Embryonic facial prominence (tissue), 1 donor: ENCODE data around the gene CCM2.

Source experiments
- DNase-seq: peaks from one replicate; pipeline ENCODE4 v3.0.0-alpha.2; 2016; ENCODE audit errors: extremely low spot score

Gene CCM2

DNA sequence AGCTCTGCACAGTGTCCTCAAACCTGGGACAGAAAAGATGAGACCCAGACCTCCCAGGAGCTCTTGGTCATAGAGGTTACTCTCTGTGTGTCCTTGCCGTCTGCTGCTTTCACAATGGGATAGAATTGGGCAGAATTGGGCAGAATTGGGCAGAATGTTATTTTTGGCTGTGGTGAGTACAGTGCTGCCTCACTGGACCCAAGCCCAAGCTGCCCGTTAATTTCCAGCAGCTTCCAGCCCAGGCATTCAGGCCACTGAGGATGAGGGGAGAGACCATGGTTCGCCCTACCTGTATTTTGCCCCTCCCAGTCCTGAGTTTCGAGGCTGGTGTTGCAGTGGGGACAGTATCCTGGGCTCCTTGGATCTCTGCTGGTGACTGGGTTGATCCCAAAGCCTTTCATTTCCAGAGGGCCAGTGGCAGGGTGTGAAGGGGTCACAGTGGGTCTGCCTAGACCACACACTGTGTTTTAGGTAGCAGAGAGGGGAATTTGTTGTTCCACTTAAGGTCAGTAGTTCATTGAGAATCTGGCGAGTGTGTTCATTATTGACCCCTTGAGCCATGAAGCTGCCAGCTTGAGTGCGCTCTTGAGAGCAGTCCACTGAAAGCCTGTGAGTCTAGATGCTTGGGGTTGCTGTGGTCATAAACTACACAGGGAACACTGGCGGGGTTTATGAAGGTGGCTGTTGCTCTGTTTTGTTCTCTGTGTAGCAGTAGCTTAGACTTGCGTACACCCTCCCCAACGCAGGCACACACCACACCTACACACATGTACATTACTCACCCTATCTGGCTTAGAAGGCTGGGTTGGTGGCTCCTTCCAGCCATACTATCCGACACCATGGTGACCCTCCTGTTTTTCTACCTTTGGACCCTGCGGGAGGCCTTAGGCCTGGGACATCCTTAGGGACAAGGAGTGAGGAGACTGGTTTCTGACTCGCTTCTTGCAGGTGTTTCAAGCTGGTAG lies 65.3 kb downstream of the CCM2 start:
- DNase-seq = no peak

DNA sequence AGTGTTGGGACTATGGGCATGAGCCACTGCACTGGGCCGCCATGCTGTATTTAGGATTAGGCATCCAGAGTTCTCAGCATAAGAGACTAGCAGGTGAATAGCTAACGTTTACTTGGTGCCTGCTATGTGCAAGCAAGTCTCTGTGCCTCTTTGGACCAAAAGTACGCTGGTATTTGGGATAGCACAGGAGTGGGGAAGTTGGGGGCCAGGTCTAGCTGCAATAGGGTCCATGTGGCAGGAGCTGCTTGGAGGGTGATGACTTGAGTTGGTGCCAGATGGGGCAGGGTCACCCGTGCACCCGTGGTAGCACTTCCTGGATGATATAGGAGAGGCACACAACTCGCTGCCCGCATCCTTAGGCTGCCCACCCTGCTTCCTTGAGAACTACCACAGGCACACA lies 66.4 kb downstream of the CCM2 start:
- no peak for DNase-seq

DNA sequence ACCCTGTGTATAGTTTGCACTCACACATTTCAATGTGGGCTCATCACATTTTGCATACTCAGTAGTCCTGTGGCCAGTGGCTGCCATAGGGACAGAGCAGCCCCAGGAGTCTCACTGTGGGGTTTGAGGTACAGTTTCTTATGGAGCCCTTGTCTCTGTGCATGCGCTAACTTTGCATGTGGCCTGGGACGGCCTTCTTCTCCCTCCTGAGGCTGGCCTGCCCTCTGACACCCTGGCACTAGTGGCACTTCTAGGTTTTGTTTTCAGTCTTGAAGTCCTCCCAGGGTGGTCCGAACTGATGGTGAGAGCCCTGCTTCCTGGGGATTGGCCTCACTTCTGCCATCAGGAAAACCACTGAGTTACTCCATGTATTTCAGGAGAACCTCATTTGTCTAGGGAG lies 67.6 kb downstream of the CCM2 start:
- no peak for DNase-seq

DNA sequence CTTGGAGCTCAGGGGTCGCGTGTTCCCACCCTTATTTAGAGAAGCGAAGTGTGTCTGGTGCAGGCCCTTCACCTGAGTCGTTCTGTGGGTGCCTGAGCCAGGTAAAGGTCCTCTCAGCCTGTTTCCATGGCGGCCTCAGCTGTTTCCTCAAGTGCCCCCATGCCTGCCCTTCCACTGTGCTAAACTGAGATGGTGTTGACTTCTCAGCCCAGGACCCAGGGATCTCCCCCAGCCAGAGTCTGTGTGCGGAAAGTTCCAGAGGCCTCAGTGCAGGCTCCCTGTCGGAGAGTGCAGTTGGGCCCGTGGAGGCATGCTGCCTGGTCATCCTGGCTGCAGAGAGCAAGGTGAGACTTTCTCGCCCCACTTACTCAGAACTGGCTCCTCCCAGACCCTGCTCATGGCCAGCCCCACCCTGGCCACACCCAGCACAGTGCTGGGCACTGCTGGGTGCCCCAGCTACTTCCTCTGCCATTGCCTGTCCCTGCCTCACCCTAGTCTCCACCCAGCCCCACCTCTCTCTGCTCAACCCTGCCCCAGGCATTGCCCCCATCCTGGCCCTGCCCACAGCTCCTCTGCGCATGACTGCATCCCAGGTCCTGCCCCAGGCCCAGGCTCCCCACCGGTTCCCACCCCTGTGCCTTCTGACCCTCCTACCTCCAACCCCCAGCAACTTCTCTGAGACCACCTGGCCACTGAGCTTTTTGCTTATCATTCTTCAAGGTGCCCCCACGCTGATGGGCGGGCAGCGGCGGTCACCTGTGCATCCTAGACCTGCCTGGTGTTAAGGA lies 68.4 kb downstream of the CCM2 start:
- no peak for DNase-seq

DNA sequence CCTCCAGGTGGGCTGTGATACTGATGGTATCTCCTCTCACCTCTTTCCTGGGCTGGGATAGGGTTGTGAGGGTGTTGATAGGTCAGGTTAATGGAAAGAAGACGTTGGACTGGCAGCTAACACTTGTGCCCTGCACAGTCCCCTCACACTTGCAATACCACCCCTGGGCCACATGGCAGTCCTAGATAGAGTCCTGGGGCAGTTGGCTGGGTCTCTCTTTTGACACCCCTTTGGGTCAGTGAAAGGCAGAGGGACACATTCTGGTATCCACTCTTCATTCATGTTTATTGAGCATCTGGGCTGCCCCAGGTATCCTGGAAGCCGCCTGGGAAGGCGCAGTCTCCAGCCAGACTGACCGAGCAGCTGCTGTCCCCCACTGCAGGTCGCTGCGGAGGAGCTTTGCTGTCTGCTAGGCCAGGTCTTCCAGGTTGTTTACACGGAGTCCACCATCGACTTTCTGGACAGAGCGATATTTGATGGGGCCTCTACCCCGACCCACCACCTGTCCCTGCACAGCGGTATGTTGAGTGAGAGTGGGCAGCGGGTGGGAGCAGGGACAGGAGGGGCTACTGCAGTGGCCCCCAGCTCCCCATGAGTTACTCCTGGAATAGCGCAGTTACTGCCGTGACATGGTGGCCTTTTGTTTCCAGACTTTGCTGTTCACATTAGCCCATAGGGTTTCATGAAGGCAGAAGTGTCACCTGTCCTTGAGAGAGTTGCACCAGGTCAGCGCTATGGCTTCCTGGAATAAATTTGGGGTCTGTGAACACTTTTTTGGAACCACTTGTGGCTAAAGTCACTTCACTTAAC lies 69.6 kb downstream of the CCM2 start:
- DNase-seq = no peak

DNA sequence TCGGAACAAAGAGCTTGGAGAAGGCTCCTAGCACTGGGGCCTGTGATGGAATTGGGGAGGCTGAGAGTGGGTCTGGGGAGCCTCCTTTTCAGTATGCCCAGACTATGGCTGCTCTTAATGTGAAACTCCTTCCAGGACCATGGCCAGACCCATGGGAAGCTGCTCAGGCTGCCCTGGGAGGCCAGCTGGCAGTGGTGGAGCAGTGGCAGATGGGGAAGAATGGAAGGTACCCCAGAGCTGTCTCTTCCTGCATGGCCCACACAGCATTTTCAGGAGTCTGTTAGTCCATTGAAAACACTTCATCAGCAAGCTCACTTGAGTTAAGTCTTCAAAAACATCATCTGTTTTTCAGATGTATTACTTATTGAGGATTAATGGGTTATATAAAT lies 70.2 kb downstream of the CCM2 start:
- DNase-seq = no peak

DNA sequence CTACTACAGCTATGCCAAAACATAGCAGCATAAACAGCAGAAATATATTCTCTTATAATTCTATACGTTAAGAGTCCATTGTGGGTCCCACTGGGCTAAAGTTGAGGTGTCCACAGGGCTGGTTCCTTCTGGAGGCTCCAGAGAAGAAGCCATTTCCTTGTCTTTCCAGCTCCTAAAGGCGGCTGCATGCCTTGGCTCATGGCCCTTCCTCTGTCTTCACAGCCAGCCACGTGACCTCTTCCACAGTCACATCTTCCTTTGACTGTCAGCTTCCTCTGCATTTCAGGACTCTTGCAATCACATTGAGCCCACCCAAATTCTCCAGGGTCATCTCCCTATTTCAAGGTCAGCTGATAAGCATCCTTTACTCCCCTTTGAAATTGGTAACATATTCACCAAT lies 71.5 kb downstream of the CCM2 start:
- no peak for DNase-seq

DNA sequence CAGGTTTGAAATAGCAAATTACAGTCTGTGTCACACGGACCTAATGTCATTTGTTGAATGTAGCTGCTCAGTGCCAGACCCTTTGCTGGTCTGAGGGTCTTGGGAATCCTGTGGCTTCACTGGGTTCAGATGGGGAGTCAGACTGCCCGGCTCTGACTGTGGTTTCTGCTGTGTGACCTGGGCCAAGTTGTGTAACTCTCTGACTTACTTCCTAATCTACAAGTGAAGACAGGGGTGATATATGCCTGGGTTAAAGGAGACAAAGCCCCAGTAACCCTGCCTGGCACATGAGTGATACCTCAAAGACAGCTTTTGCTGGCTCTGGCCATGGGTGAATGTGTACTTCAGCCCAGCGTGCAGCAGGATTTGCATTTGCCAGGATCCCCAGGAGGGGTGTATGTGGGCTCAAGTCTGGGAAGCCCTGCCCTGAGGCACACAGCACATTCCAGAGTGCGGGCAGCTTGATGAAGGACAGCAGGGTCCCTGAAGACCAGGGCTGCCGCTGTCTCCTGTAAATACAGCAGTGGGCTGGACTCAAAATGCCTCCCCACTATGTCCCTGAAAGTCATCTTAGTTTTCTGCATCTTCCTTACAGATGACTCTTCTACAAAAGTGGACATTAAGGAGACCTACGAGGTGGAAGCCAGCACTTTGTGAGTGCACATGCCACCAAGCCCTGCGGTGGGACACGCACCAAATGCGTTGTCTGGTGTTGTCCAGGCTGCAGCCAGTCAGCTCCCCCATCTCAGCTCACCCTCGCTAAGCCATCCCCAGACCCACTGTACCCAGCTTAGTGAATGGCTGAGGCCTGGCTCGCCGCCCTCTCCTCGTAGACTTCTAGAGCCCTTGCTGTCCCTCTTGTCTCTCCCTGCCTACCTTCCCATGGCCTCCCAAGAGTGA lies 72.4 kb downstream of the CCM2 start:
- no peak for DNase-seq

DNA sequence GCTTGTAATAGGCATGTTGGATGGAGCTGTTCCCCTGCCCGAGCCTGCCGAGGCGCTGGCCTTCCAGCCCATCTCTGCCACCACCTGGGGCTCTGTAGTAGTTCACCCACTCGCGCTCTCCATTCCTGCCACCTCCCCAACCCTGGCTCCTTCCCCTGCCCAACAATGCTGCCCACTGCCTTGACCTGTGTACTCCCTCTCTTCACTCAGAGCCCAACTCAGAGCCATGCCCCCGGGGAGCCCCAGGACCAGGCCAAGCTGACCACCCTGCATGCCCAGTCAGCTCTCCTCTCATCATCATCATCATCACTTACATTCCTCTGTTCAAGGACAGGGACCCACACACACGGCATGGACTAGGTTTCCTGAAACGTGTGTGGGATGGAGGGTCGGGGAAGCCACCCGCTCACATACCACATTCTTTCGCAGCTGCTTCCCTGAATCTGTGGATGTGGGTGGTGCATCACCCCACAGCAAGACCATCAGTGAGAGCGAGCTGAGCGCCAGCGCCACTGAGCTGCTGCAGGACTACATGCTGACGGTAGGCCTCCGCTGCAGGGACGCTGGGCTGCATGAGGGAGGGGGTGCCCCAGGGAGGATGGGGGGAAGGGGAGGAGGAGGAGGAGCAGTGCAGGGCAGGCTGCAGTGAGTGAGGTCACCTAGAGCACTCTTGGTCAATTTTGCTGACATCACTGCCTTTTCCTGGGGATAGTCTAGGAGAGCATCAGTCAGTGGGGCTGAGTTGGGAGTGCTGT lies 73.2 kb downstream of the CCM2 start:
- no peak for DNase-seq

DNA sequence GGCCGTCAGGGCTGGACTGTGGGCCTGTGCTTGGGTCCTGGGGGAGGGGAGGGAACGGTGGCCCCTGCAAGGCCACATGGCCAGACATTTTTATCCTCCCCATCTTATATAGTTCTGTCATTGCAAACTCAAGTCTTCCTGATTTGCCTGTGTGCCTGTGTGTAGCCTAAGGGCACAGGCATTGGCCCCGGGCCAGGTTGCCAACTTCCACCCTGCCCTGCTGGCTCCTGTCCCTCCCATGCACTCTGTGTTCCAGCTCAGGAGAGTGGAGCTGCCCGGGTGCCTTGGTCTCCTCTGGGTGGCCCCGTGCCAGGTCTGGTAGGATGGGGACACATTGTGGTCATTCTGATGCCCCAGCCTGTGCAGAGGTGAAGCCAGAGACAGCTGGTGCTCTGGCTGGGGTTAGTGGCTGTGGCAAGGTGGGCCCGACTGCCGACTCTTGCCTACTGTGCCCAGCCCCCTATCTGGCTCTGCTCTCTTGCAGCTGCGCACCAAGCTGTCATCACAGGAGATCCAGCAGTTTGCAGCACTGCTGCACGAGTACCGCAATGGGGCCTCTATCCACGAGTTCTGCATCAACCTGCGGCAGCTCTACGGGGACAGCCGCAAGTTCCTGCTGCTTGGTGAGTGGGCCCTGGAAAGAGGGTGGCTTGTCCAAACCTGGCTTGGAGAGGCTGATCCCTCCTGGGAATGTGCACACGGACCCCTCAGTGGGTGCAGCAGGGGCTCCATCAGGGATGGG lies 74.0 kb downstream of the CCM2 start:
- DNase-seq = no peak

DNA sequence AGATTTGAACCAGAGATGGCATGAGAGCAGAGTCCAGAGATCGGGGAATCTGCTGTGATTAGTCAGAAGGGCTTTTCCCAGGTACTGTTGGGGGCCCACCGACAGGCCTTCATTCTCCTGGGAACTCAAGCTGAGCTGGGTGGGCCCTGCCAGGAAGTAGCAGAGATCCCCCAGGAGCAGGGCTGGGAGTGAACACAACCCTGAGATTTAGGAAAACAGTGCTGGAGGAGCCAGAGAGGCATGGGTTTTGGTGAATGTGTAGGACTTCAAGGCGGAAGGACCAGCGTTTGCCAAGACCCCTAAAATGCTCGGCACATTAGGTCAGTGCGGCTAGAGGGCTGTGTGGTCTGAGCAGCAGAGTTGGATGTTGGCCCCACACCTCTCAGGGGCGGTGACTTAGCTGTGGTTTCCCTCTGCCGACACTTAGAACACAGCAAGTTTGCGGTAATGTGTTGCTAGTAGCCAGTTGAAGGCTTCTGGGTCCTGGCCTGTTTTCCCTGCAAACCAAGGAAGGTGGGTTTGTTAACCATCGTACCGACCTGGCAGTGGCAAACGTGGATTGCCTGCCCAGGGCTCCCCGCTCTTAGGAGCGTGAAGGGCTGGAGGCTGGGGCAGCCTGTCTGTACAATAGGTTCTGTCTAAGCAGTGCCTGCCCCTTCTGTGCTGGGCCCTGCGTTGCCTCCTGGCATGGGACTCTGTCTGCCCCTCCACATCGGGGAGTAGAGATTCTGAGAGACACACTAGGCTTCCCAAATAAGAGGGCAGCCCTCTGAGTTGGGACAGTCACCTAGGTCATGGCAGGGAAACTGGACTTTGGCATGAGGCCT lies 74.7 kb downstream of the CCM2 start:
- no peak for DNase-seq

DNA sequence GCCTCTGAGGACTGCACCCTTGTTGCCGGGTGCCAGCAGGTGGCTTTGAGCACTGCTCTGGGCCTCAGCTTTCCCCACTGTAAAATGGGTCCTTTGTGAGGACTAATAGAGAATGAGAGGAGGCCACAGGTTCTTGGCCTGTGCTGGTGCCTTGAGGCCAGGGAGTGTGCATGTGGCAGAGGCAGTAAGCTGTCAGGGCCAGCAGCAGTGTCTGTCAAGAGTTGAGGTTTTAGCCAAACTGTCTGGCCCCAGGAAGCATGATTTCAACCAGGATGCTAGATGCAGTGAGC lies 75.3 kb downstream of the CCM2 start:
- no peak for DNase-seq

DNA sequence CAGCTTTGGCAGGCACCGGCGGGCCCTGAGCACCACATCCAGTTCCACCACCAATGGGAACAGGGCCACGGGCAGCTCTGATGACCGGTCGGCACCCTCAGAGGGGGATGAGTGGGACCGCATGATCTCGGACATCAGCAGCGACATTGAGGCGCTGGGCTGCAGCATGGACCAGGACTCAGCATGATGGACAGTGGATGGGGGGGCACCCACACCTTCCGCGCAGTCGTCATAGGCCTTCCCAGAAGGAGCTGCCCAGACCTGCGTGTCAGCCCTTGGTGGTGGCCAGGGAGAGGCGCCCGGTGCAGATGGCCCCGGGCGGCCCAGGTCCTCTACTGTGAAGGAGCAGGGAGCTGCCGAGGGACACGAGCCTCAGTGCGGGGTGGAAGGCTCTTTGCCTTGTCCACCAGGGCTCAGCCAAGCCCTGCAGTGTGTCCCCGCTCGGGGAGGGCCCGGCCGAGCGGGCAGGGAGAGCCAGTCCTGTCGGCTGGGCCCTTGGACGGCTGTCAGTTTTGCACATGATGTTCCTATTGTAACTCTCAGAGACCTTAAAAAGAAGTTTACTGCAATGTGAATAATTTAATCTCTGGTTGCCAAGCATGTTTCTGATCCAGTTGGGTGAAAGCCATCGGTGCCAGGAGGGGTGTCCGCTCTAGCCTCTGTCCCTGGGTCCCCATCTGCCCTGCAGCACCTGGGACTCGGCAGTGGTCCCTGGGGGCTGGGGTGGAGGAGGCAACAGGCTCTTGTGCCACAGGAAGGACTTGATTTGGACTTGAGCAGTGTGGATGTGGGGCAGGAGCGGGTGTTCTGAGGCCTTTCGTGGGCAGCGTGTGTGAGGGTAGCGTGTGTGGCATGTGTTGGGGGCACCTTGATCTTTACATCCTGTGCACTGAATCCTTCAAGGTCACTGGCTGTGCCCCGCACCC lies 76.1 kb downstream of the CCM2 start:
- DNase-seq = no peak

DNA sequence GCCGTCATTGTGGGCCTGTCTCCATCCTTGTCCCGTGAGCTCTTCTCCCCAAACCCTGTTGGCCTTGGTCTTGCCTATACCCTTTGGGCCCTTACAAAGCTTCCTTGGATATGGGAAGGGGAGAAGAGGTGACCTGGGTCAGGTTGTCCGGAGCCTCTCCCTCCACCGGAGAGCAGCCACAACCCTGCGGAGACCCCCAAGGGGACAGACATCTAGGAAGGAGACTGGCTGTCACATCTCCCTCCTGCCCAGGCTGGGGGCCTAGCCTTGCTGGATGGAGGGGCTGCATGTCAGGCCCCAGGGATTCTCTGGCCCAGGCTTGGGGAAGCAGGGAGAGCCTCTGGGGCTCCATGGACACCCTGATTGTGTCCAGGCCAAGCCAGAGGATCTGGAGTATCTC lies 76.9 kb downstream of the CCM2 start:
- no peak for DNase-seq

DNA sequence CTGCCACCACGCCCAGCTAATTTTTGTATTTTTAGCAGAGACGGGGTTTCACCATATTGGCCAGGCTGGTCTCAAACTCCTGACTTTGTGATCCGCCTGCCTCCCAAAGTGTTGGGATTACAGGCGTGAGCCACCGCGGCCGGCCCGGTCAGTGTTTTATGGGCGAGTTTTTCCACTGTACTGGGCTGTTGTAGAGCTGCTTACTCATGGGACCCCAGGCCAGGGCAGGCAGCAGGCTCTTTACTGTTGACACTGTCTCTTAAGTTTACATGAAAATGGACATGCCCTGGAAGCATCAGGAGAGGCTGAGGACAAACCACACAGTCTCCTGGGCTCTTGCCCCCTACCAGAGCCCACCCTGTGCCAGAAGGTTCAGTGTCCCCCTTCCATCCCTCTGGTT lies 77.6 kb downstream of the CCM2 start:
- no peak for DNase-seq

DNA sequence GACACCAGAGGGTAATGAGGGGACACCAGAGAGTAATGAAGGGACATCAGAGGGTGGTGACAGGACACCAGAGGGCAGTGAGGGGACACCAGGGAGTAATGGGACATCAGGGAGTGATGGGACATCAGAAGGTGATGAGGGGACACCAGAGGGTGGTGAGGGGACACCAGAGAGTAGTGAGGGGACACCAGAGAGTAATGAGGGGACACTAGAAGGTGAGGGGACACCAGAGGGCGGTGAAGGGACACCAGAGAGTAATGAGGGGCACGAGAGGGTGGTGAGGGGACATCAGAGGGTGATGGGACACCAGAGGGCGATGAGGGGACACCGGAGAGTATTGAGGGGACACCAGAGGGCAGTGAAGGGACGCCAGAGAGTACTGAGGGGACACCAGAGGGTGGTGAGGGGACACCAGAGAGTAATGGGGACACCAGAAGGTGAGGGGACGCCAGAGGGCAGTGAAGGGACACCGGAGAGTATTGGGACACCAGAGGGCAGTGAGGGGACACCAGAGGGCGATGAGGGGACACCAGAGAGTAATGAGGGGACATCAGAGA lies 78.2 kb downstream of the CCM2 start:
- no peak for DNase-seq

DNA sequence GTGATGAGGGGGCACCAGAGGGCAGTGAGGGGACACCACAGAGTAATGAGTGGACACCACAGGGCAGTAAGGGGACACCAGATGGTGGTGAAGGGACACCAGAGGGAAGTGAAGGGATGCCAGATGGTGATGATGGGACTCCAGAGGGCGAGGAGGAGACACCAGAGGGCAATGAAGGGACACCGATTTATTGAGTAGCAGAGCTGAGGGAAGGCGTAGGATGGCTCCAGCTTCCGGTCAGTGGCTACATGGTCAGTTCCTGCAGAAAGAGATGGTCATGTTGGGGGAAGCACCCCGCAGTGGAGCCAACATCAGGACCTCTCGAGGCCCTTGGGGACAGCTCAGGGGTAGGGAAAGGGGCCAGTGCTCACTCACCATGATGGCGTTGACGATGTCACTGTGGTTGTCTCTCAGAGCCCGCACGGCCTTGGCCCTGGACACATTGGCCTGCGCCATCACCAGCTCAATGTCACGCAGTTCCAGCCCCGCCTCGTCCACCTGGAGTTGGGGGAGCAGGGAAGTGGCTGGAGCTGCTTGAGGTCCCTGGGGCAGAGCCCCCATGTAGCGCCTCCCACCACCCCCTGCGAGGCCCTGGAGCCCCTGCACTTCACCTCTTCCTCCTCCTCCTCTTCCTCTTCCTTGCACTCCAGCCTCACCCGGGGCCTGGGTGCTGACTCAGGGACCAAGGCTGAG lies 80.4 kb downstream of the CCM2 start:
- no peak for DNase-seq
